Measurements from ENCODE around the gene LENEP. TPM values are rescaled to one million over a fixed set of nuclear protein-coding genes. Genes with fewer than 3 reads are reported as not detected.

The LENEP gene
- polyA plus RNA-seq, 2 donors, result 0.22 TPM; not detected in 1

GRCh38 chr1:155014709-155015508, 21.5 kb downstream of the LENEP start:
- Histone ChIP-seq H3K4me1 (ENCODE audit: control insufficient read depth in 2 of 2, insufficient read depth in 2 of 2, low read length in 1 of 2) (peaks cover 22 to 56% of the 10 kb centered on the region in 2 donors), H3K4me3 (ENCODE audit: low read depth in 1 of 2, low read length in 2 of 2) (no peak overlapping the region), H3K27me3 (ENCODE audit: control insufficient read depth in 1 of 2, insufficient read depth in 2 of 2, low read length in 2 of 2) (no peaks in the 10 kb centered on the region), H3K36me3 (ENCODE audit: control insufficient read depth in 2 of 2, insufficient read depth in 2 of 2, low read length in 1 of 2) (peaks cover 8 to 38% of the 10 kb centered on the region in 2 donors), H3K9me3 (ENCODE audit: control insufficient read depth in 2 of 2, insufficient read depth in 1 of 2, low read depth in 1 of 2, low read length in 1 of 2) (no peaks in the 10 kb centered on the region), H3K27ac (ENCODE audit: low read depth in 2 of 2, low read length in 1 of 2) (peak overlapping the region; percentile 95 to 96)
- 85 to 86% methylated on average over 31 of the region's 31 CpGs for WGBS, 2 donors

GRCh38 chr1:155015527-155016230, 22.3 kb downstream of the LENEP start:
- H3K27me3 ChIP-seq (ENCODE audit: control insufficient read depth in 1 of 2, insufficient read depth in 2 of 2, low read length in 2 of 2), result no peaks in the 10 kb centered on the region
- H3K4me3 ChIP-seq (ENCODE audit: low read depth in 1 of 2, low read length in 2 of 2), result no peak overlapping the region
- 66 to 67% methylated on average over 16 of the region's 16 CpGs for WGBS, 2 donors
- peaks cover 8 to 38% of the 10 kb centered on the region in 2 donors for H3K36me3 ChIP-seq (ENCODE audit: control insufficient read depth in 2 of 2, insufficient read depth in 2 of 2, low read length in 1 of 2)
- no peaks in the 10 kb centered on the region for H3K9me3 ChIP-seq (ENCODE audit: control insufficient read depth in 2 of 2, insufficient read depth in 1 of 2, low read depth in 1 of 2, low read length in 1 of 2)
- peak overlapping the region; percentile 95 to 96 for H3K27ac ChIP-seq (ENCODE audit: low read depth in 2 of 2, low read length in 1 of 2)
- peaks cover 22 to 56% of the 10 kb centered on the region in 2 donors for H3K4me1 ChIP-seq (ENCODE audit: control insufficient read depth in 2 of 2, insufficient read depth in 2 of 2, low read length in 1 of 2)

- H3K36me3 ChIP-seq (ENCODE audit: control insufficient read depth in 2 of 2, insufficient read depth in 2 of 2, low read length in 1 of 2), result peaks cover 8 to 35% of the 10 kb centered on the region in 2 donors
- H3K27me3 ChIP-seq (ENCODE audit: control insufficient read depth in 1 of 2, insufficient read depth in 2 of 2, low read length in 2 of 2), result no peaks in the 10 kb centered on the region
Observed at GRCh38 chr1:155016231-155016831, 22.9 kb downstream of the LENEP start.

GRCh38 chr1:155017041-155017945, 23.9 kb downstream of the LENEP start:
- H3K27me3 ChIP-seq (ENCODE audit: control insufficient read depth in 1 of 2, insufficient read depth in 2 of 2, low read length in 2 of 2), result no peaks in the 10 kb centered on the region
- no peaks in the 10 kb centered on the region for H3K9me3 ChIP-seq (ENCODE audit: control insufficient read depth in 2 of 2, insufficient read depth in 1 of 2, low read depth in 1 of 2, low read length in 1 of 2)
- peak overlapping the region; percentile 27 to 30 for H3K4me3 ChIP-seq (ENCODE audit: low read depth in 1 of 2, low read length in 2 of 2)
- WGBS, 2 donors, result 2 to 7% methylated on average over 22 to 49 of the region's 49 CpGs
- peaks cover 14 to 44% of the 10 kb centered on the region in 2 donors for H3K4me1 ChIP-seq (ENCODE audit: control insufficient read depth in 2 of 2, insufficient read depth in 2 of 2, low read length in 1 of 2)
- peak overlapping the region; percentile 95 to 96 for H3K27ac ChIP-seq (ENCODE audit: low read depth in 2 of 2, low read length in 1 of 2)
- H3K36me3 ChIP-seq (ENCODE audit: control insufficient read depth in 2 of 2, insufficient read depth in 2 of 2, low read length in 1 of 2), result peaks cover 8 to 35% of the 10 kb centered on the region in 2 donors

More at GRCh38 chr1:155016231-155016831, 22.9 kb downstream of the LENEP start:
- Histone ChIP-seq H3K9me3 (ENCODE audit: control insufficient read depth in 2 of 2, insufficient read depth in 1 of 2, low read depth in 1 of 2, low read length in 1 of 2) (no peaks in the 10 kb centered on the region), H3K27ac (ENCODE audit: low read depth in 2 of 2, low read length in 1 of 2) (peak overlapping the region; percentile 95 to 96), H3K4me1 (ENCODE audit: control insufficient read depth in 2 of 2, insufficient read depth in 2 of 2, low read length in 1 of 2) (peaks cover 22 to 53% of the 10 kb centered on the region in 2 donors), H3K4me3 (ENCODE audit: low read depth in 1 of 2, low read length in 2 of 2) (no peak overlapping the region)
- 62 to 64% methylated on average over 26 of the region's 26 CpGs for WGBS, 2 donors

GRCh38 chr1:155017946-155018316, 24.5 kb downstream of the LENEP start:
- peaks cover 8 to 35% of the 10 kb centered on the region in 2 donors for H3K36me3 ChIP-seq (ENCODE audit: control insufficient read depth in 2 of 2, insufficient read depth in 2 of 2, low read length in 1 of 2)
- peak overlapping the region; percentile 95 to 96 for H3K27ac ChIP-seq (ENCODE audit: low read depth in 2 of 2, low read length in 1 of 2)
- no peaks in the 10 kb centered on the region for H3K27me3 ChIP-seq (ENCODE audit: control insufficient read depth in 1 of 2, insufficient read depth in 2 of 2, low read length in 2 of 2)
- 47 to 48% methylated on average over 6 of the region's 6 CpGs for WGBS, 2 donors
- peak overlapping the region in 1 of 2 donors; percentile 30 for H3K4me3 ChIP-seq (ENCODE audit: low read depth in 1 of 2, low read length in 2 of 2)
- H3K4me1 ChIP-seq (ENCODE audit: control insufficient read depth in 2 of 2, insufficient read depth in 2 of 2, low read length in 1 of 2), result peaks cover 14 to 42% of the 10 kb centered on the region in 2 donors
- no peaks in the 10 kb centered on the region for H3K9me3 ChIP-seq (ENCODE audit: control insufficient read depth in 2 of 2, insufficient read depth in 1 of 2, low read depth in 1 of 2, low read length in 1 of 2)

- Histone ChIP-seq H3K27me3 (ENCODE audit: control insufficient read depth in 1 of 2, insufficient read depth in 2 of 2, low read length in 2 of 2) (no peaks in the 10 kb centered on the region), H3K4me3 (ENCODE audit: low read depth in 1 of 2, low read length in 2 of 2) (no peak overlapping the region), H3K36me3 (ENCODE audit: control insufficient read depth in 2 of 2, insufficient read depth in 2 of 2, low read length in 1 of 2) (peaks cover 8 to 29% of the 10 kb centered on the region in 2 donors), H3K9me3 (ENCODE audit: control insufficient read depth in 2 of 2, insufficient read depth in 1 of 2, low read depth in 1 of 2, low read length in 1 of 2) (no peaks in the 10 kb centered on the region), H3K27ac (ENCODE audit: low read depth in 2 of 2, low read length in 1 of 2) (peak overlapping the region; percentile 74 to 95), H3K4me1 (ENCODE audit: control insufficient read depth in 2 of 2, insufficient read depth in 2 of 2, low read length in 1 of 2) (peaks cover 14 to 41% of the 10 kb centered on the region in 2 donors)
- 79 to 85% methylated on average over 7 to 8 of the region's 8 CpGs for WGBS, 2 donors
Observed at GRCh38 chr1:155018617-155019348, 25.4 kb downstream of the LENEP start.

GRCh38 chr1:155019377-155020245, 26.2 kb downstream of the LENEP start:
- peaks cover 3 to 21% of the 10 kb centered on the region in 2 donors for H3K36me3 ChIP-seq (ENCODE audit: control insufficient read depth in 2 of 2, insufficient read depth in 2 of 2, low read length in 1 of 2)
- no peak overlapping the region for H3K4me3 ChIP-seq (ENCODE audit: low read depth in 1 of 2, low read length in 2 of 2)
- 61 to 68% methylated on average over 11 of the region's 11 CpGs for WGBS, 2 donors
- H3K9me3 ChIP-seq (ENCODE audit: control insufficient read depth in 2 of 2, insufficient read depth in 1 of 2, low read depth in 1 of 2, low read length in 1 of 2), result no peaks in the 10 kb centered on the region
- H3K4me1 ChIP-seq (ENCODE audit: control insufficient read depth in 2 of 2, insufficient read depth in 2 of 2, low read length in 1 of 2), result peaks cover 14 to 36% of the 10 kb centered on the region in 2 donors
- H3K27ac ChIP-seq (ENCODE audit: low read depth in 2 of 2, low read length in 1 of 2), result peak overlapping the region in 1 of 2 donors; percentile 74
- no peaks in the 10 kb centered on the region for H3K27me3 ChIP-seq (ENCODE audit: control insufficient read depth in 1 of 2, insufficient read depth in 2 of 2, low read length in 2 of 2)

All from esophagus (tissue), 2 donors.